GM18951 (cell line): Measurements from ENCODE around the gene TRPM1.

ENCODE experiments used
- POLR2A ChIP-seq: IDR thresholded peaks from 4 replicates; pipeline ENCODE4 v1.6.1; 2011; ENCODE audit warnings: mild to moderate bottlenecking; ENCODE audit not compliant: insufficient read length, insufficient read depth; ENCODE audit errors: extremely low read depth
- in situ Hi-C: fragments of 300-500 bp; cut with MboI; formaldehyde crosslinking; loops from one replicate; pipeline ENCODE4 v1.12.0; 2022; ENCODE audit warnings: low sequenced_read_pairs, mixed read lengths, inconsistent platforms; ENCODE audit not compliant: unreplicated experiment

Gene TRPM1

DNA sequence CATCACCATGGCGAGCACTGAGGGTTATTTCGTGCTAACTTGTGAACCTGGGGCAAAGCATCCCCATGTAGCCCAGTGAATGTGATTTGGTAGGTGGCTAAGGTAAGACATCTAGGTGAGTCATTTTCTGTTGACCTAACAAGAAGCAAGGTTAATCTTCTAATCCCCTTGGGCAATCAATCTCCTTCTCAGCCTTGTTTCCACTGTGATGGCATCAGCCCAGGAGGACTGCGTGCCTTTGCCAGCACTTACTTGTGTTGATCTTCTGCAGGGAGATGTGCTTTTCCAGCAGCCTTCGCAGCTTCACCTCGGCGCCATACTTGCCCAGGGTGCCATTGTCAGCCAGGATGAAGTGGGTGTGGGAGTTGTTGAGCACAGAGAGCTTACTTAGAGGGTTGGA is 35.7 kb downstream of the TRPM1 start:
- TF ChIP-seq POLR2A = no peak
- in situ Hi-C loops = no loop called here

DNA sequence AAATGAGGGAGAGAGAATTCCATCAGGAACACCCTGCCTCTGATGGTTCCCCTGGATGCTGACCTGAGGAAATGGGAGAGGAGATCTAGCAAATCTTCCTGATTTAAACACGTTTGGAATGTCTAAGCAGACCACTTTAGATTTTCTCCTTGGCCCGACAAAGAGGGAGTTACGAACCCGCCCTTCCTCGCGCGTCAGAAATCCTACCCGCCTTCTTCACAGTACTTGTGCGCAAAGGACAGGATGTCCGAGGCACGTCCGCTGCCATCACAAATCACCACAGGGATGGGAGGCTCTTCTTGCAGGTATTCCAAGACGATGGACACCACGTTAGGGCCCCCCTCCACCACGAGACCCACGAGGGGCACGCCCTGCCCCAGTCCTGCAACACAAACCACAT is 38.6 kb downstream of the TRPM1 start:
- TF ChIP-seq POLR2A = no peak
- in situ Hi-C loops = no loop called here

DNA sequence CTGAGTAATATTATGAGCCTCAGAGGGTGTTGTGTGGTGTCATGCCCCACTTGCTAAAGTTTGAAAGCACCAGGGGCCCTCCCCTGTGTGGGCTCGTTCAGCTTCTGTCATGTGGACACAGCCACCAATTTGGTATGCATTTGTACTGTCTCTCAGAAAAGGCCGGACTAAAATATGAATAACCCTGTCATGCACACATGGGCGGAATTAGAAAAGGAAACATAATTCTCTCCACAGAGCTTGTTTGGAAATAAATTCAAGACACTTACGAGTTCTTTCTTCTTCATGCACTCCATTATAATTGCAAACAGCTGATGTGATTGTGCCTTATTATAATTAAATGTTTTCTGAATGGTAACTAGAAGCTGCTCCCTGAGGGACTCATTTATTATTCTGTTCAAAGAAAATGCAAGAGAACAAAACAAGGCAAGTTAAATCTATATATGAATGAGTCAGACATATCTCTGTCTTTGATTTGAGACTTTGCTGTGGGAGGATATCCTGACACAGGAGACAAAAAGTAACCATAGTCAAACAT is 39.1 kb downstream of the TRPM1 start:
- in situ Hi-C loops = no loop called here
- no peak for TF ChIP-seq POLR2A

DNA sequence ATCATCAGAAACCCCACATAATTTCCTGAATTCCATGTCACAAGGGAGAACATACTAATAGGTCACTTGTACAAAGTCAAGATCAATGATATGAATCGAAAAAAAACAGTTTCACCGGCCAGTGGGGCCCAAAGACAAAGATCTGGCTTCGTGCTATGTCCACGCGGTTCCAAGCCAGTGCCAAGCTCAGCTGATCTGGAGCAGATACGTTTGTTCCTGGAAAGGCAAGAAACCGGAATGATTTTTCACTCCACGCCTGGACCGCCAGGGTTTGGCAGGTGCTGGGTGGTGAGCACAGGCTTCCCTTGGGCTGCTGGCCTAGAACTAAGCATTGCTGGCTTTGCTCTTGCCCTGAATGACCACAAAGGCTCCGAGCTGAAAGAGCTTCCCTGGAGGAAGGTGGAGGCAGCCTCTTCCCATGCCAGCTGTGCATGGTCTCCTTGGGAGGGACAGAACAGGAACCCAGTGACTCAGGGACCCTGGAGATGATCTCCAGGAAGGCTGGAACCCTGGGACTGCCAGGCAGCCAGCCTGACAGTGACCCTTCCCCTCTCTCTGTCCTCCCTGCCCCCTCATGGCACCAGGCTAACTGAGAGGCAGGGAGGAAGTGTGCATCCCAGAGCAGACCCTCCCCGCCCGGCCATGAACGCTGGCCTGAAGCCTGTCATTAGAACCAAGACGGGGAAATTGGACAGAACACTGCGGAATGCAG is 40.9 kb downstream of the TRPM1 start:
- in situ Hi-C loops = no loop called here
- no peak for TF ChIP-seq POLR2A

DNA sequence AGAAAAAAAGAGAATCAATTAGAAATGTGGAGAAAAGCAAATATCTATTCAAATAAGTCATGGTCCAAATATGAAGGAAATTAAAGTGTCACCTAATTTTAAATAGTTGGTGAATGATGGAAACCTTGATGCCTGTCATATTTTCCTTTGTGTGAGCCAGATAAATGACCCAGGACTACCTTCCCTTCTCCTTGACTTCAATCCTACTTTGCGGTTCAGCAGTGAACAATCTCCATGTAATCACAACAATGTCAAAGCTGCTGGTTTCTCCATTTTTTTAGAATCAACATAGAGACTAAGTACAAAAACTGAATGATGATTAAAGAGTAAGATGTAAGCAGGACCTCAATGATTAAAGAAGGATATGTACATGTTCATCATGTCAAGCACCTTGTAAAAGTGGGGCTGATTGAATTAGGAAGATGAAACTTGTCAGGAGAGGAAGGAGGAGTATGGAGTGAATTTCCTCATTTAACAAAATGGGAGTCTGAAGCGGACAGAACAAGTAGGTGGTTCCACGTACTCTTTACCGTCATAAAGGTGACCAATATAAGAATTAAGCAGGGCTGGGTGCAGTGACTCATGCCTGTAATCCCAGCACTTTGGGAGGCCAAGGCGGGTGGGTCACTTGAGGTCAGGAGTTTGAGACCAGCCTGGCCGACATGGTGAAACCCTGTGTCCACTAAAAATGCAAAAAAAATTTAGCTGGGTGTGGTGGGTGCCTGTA is 43.1 kb downstream of the TRPM1 start:
- in situ Hi-C loops = no loop called here
- no peak for TF ChIP-seq POLR2A

DNA sequence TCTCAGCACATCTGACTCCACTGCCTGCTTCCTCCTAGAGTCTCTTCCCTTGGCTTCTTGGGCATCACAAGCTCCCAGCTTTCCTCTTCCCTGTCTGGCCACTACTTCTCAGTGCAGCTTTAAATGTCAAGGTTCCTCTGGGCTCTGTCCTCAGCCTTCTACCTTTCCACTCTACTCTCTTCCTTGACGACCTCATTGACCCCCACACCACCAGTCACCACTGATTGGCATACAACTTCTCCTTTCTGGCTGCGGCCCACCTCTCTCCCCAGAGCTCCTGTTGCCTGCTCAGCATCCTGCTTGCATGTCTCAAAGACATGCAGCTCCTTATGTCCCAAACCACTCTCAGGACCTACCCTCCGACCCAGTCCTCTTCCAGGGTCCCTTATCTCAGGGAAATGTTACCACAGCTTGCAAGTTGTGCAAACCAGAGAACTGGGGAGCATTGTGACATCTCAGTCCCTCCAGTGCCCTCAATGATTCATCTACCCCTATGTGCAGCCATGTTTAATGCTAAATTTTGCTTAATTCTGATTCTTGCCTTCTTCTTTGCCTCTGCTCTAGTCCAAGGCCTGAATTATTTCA is 49.9 kb downstream of the TRPM1 start:
- TF ChIP-seq POLR2A = no peak
- in situ Hi-C loops = no loop called here

DNA sequence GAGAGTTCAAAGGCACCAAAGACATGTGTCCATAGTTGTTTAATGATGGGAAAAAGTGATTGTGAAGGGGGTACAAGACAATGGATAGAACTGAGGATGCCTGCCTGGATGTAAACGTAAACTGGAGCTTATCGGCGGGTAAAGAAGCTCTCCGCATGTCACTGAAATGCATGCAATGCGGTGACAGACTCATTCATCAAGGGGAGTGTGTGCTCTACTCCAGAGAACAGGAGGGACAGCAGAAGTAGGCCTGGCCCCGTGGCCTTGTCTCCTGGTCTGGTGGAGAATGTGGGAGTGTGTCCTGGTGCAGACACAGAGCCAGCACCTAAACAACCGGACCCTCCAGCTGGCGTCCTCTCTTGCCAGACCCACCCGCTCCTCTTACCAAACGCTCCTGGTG is 50.6 kb downstream of the TRPM1 start:
- in situ Hi-C loops = no loop called here
- no peak for TF ChIP-seq POLR2A

DNA sequence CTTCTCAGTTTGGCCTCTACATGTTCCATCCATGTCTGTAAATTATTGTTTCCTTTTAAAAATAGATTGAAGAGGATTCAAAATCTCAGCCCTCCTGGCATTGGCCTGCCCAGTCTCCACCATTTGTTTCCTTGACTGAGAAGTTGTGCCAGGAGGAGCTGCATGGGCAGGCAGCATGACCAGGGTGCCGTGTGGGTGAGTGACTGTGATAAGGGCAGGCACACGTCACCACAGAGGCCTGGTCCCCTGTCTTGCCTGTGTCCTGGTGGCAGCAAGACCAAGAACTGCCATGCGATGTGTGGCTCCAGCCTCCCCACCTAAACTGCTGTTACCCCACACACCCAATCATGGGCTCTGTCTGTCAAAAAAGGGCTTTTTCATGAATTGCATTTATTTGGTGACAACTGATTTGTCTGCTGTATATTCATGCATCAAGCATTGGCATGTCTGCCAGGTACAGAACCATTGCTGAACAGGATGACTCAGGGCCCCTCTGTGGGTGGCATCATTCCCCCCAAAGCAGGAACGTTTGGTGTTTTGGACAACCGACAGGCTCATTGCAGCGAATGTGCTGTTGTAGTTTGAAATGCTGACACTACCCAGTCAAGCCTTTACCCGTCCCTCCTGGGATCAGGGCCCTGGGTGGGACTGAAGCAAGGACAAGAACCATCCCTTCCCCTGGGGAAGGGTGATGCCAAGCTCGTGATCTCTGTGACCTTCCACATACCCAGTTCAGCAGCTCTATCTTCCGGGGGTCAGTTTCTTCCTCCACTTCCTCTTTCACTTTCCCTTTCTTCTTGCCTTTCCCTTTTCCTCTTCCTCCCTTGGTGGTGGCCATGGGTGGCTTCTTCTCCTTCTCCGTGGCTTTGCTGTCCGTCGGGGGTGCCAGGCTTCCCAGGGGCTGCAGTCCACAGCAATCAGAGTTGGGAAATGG is 51.6 kb downstream of the TRPM1 start:
- in situ Hi-C loops = no loop called here
- TF ChIP-seq POLR2A = no peak

DNA sequence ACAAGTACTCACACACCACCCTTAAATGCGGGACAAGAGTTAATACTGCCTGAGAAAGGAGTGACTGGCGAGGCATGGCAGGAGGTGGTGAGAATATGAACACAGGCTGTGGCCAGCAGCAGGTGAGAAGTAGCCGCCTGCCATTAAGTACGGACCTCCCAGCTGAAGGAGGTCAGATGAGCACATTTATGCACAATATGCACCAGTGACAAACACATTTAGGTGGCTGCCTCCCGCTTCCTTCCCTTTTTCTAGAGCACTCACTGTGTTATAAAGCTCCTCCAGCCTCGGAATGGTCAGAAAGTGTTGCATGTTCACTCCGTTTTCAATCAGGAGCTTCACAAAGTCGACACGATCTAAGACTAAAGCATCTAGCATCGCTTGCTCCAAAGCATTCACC is 52.4 kb downstream of the TRPM1 start:
- in situ Hi-C loops = no loop called here
- TF ChIP-seq POLR2A = no peak

DNA sequence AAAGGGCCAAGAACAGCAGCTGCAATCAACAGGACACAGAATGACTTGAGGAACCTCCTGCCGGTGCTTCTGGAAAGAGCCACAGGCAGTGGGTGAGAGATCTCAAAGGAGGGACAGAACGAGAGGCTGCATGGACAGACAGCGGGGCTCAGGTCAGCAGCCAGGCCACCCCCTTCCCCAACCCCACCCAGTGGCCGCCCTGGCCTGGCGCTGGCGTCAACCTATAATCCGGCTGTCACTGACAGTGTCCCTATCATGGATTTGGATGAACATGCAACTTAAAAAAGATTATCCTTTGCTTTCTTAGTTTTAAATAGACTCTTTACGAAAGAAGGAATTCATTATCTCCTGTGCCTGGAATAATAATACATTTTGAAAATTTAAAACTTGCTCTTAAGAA is 54.1 kb downstream of the TRPM1 start:
- TF ChIP-seq POLR2A = no peak
- in situ Hi-C loops = no loop called here

DNA sequence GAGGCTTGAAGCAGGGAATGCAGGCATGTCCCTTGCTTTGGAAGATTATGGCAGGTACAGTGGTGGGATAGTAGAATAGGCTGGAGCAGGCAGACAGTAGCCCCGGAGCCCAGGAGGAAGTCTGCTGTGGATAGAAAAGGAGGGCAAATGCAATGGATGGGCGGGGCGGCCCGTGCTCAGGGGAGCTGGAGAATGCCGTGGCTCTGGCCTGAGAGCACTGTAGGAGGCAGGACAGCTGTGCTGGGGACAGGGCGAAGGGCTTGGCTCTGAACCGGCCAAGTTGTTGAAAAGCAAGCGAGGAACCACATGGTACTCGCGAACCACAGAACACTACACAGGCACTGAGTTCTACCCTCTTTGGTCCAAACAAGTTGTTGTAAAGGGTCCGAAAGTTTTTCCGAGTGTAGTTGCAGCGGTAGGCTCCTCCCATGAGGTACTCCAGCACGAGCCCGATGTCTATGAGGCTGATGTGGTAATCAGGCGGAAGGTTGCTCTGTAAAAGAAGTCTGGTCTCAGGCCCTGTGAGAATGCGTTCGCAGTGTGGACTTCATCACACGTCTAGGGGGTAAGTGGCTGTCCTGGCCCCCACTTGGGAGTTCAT is 54.7 kb downstream of the TRPM1 start:
- TF ChIP-seq POLR2A = no peak
- in situ Hi-C loops = no loop called here

DNA sequence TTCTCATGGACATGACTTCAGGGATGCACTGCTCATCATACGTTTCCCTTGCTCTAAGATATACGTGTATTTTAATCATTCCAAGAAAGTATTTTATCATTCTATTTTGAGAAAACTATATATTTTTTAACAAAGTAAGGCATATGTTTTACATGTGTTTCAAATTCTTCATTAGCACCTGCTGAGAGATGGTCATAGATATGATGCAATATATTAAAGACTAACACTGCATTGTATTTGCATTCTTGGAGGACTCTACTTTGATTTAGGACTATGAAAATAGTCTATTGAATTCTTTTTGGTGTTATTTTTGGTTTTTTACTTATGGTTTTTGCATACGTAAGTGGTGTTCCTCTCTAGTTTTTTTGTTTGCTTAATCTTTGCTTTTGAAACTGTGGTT is 55.9 kb downstream of the TRPM1 start:
- no peak for TF ChIP-seq POLR2A
- in situ Hi-C loops = no loop called here
